ENCODE data around the gene UBE2QL1. TPM values are rescaled to one million over a fixed set of nuclear protein-coding genes. Genes with fewer than 3 reads are reported as not detected.
A peak's percentile ranks its signal among the peaks of the same experiment; 100 is the strongest.

The UBE2QL1 gene
- total and polyA plus RNA-seq, 2 of the 8 experiments (the other 6 are each of a cell fraction or from before 2014, with no cell fraction given) = 0.43 to 0.65 TPM

- H3K4me1 ChIP-seq (replicated peaks in 1 of 4; ENCODE audit: control insufficient read depth in 3 of 4, insufficient read depth in 4 of 4, low read length in 3 of 4) = peaks cover 0 to 13% (median 6%) of the 10 kb centered on the region in 4 experiments
- H3K4me2 ChIP-seq (ENCODE audit: insufficient read depth in 1 of 2, low read depth in 2 of 2, low read length in 2 of 2) = peak overlapping the region; percentile 27 to 54
- H4K5ac ChIP-seq (ENCODE audit: insufficient read length, low read depth, low read length) = no peak overlapping the region
- no peaks in the 10 kb centered on the region; the same call in 1 of the 2 replicates for H3K79me1 ChIP-seq (ENCODE audit: low read depth, low read length)
- no peak overlapping the region for H2AK5ac ChIP-seq (ENCODE audit: low read depth, low read length)
- H2BK5ac ChIP-seq (ENCODE audit: low read depth, low read length) = no peak overlapping the region
- no peaks in the 10 kb centered on the region for H3K79me2 ChIP-seq (ENCODE audit: control insufficient read depth in 1 of 2, insufficient read depth in 2 of 2, low read length in 2 of 2)
- CTCF ChIA-PET (ENCODE audit: partially characterized antibody) = no interaction called here
- H4K20me1 ChIP-seq (replicated peaks in 1 of 2; ENCODE audit: control insufficient read depth in 1 of 2, insufficient read depth in 2 of 2, low read length in 2 of 2) = no peaks in the 10 kb centered on the region
- no peak overlapping the region for H4K91ac ChIP-seq (replicated peaks; ENCODE audit: insufficient read length, low read length)
- no peak overlapping the region for H3K23ac ChIP-seq (ENCODE audit: insufficient read length)
- H3K18ac ChIP-seq (ENCODE audit: extremely low read depth, low read length) = no peak overlapping the region
- H4K8ac ChIP-seq (ENCODE audit: extremely low read depth, insufficient read depth, low read length) = peak overlapping the region; percentile 94
- 0 out of 4 replicates have a peak, but pooled peaks cover 0 to 3% of the 10 kb centered on the region in 2 experiments for H3K9me3 ChIP-seq (ENCODE audit: insufficient read depth in 2 of 2, low read depth in 1 of 2, low read length in 1 of 2)
- DNase-seq (ENCODE audit: low read depth in 1 of 2, low spot score in 2 of 2) = no peak
- no peaks in the 10 kb centered on the region for H3K36me3 ChIP-seq (ENCODE audit: control insufficient read depth in 2 of 4, insufficient read depth in 4 of 4, low read length in 3 of 4)
- no peak overlapping the region for H3K56ac ChIP-seq (replicated peaks; ENCODE audit: insufficient read length, low read depth, low read length)
- 0 out of 7 replicates have a peak overlapping the region, but pooled peaks of 1 of the 4 experiments have one; percentile 21 for H3K9ac ChIP-seq (replicated peaks in 1 of 4; ENCODE audit: extremely low read depth in 1 of 4, low read depth in 3 of 4, low read length in 3 of 4)
- H2BK120ac ChIP-seq (replicated peaks; ENCODE audit: low read depth, low read length) = no peak overlapping the region
- FAIRE-seq = no peak
- H3K27ac ChIP-seq (ENCODE audit: low read depth, low read length) = no peak overlapping the region
- 0 out of 2 replicates have a peak overlapping the region, but pooled peaks have one; percentile 73 for H2AFZ ChIP-seq (ENCODE audit: low read length)
- H3K4me3 ChIP-seq (ENCODE audit: extremely low read depth in 1 of 4, insufficient read depth in 2 of 4, low read depth in 3 of 4, low read length in 4 of 4) = no peak overlapping the region
- no peak overlapping the region for H3K4ac ChIP-seq (replicated peaks; ENCODE audit: insufficient read length, low read depth, low read length)
- peaks cover 0 to 3% (median 0%) of the 10 kb centered on the region in 4 experiments; a peak in 1 of 7 replicates for H3K27me3 ChIP-seq (replicated peaks in 1 of 4; ENCODE audit: control insufficient read depth in 3 of 4, extremely low read depth in 1 of 4, insufficient read depth in 3 of 4, low read length in 3 of 4)
- H2BK12ac ChIP-seq (ENCODE audit: low read depth, low read length) = no peak overlapping the region
- WGBS, 2 experiments (ENCODE audit: extremely low coverage in 1 of 2, insufficient coverage in 1 of 2, insufficient read length in 1 of 2, insufficient replicate concordance in 2 of 2, low coverage in 1 of 2, low lambda C conversion rate in 2 of 2, missing lambda C conversion rate in 1 of 2) = 48% methylated on average over 11 of the region's 11 CpGs; no CpG with 5 or more reads in 1 of the 2 experiments
- H3K14ac ChIP-seq (ENCODE audit: insufficient read length) = no peak overlapping the region
- no peak overlapping the region for H2BK20ac ChIP-seq (ENCODE audit: low read length)
- POLR2A ChIA-PET (ENCODE audit: partially characterized antibody) = no interaction called here
- no peak overlapping the region for H2BK15ac ChIP-seq (ENCODE audit: low read length)
- H3K23me2 ChIP-seq (ENCODE audit: low read depth, low read length) = no peaks in the 10 kb centered on the region
- no peak for TF ChIP-seq CHD1 (IDR thresholded peaks at IDR 0.05; ENCODE audit: low read depth, low read length)
Observed at GRCh38 chr5:6468104-6468503, 19.4 kb downstream of the UBE2QL1 start.

Measured in H1 (cell line).